ENCODE measurements around the gene CAMTA1. TPM values are rescaled to one million over a fixed set of nuclear protein-coding genes. Genes with fewer than 3 reads are reported as not detected.

CAMTA1 gene
- total RNA-seq, 1 donor from 2014 or later, result 268 TPM

- peaks cover 3% of the 10 kb centered on the region for H3K4me1 Mint-ChIP-seq
Measured at GRCh38 chr1:7220712-7221252, 435.5 kb downstream of the CAMTA1 start.

GRCh38 chr1:7221826-7222694, 436.8 kb downstream of the CAMTA1 start:
- Mint-ChIP-seq H3K9me3 (no peaks in the 10 kb centered on the region), H3K4me1 (peaks cover 3% of the 10 kb centered on the region), H3K4me3 (no peak overlapping the region), H3K27me3 (ENCODE audit: insufficient read depth, low read depth) (peaks cover 4% of the 10 kb centered on the region), H3K36me3 (no peaks in the 10 kb centered on the region), H3K27ac (no peak overlapping the region)
- Histone ChIP-seq H3K27me3 (no peaks in the 10 kb centered on the region), H3K4me3 (no peak overlapping the region), H3K4me2 (no peak overlapping the region), H3K9ac (no peak overlapping the region), H4K20me1 (ENCODE audit: low read depth) (no peaks in the 10 kb centered on the region), H3K79me2 (ENCODE audit: low read depth) (no peaks in the 10 kb centered on the region), H3K9me3 (ENCODE audit: low read depth) (no peaks in the 10 kb centered on the region), H2AFZ (replicated peaks) (no peak overlapping the region), H3F3A (ENCODE audit: low read depth) (no peaks in the 10 kb centered on the region), H3K4me1 (no peaks in the 10 kb centered on the region), H3K36me3 (no peaks in the 10 kb centered on the region), H3K27ac (no peak overlapping the region)
- DNase-seq (ENCODE audit: low spot score), result no peak
- TF ChIP-seq EZH2phosphoT487 (IDR thresholded peaks at IDR 0.05), result no peak
- TF ChIP-seq CTCF (IDR thresholded peaks at IDR 0.05), result no peak
- no peak for TF ChIP-seq EZH2 (IDR thresholded peaks at IDR 0.05)

More at GRCh38 chr1:7220712-7221252, 435.5 kb downstream of the CAMTA1 start:
- no peaks in the 10 kb centered on the region for H3K27me3 ChIP-seq
- no peak overlapping the region for H3K27ac Mint-ChIP-seq
- TF ChIP-seq CTCF (IDR thresholded peaks at IDR 0.05), result no peak
- TF ChIP-seq EZH2 (IDR thresholded peaks at IDR 0.05), result no peak
- TF ChIP-seq EZH2phosphoT487 (IDR thresholded peaks at IDR 0.05), result no peak
- no peak overlapping the region for H2AFZ ChIP-seq (replicated peaks)
- H3K79me2 ChIP-seq (ENCODE audit: low read depth), result no peaks in the 10 kb centered on the region
- no peaks in the 10 kb centered on the region for H3K36me3 ChIP-seq
- H3K9me3 ChIP-seq (ENCODE audit: low read depth), result no peaks in the 10 kb centered on the region
- no peak overlapping the region for H3K9ac ChIP-seq
- H3K36me3 Mint-ChIP-seq, result no peaks in the 10 kb centered on the region
- H3K27ac ChIP-seq, result no peak overlapping the region
- no peak overlapping the region for H3K4me2 ChIP-seq
- H3K9me3 Mint-ChIP-seq, result no peaks in the 10 kb centered on the region
- H3K4me1 ChIP-seq, result no peaks in the 10 kb centered on the region
- no peaks in the 10 kb centered on the region for H3F3A ChIP-seq (ENCODE audit: low read depth)
- H3K27me3 Mint-ChIP-seq (ENCODE audit: insufficient read depth, low read depth), result peaks cover 6% of the 10 kb centered on the region
- DNase-seq (ENCODE audit: low spot score), result no peak
- H3K4me3 ChIP-seq, result no peak overlapping the region
- H4K20me1 ChIP-seq (ENCODE audit: low read depth), result no peaks in the 10 kb centered on the region
- H3K4me3 Mint-ChIP-seq, result no peak overlapping the region

- no peaks in the 10 kb centered on the region for H3K36me3 ChIP-seq
- no peak for TF ChIP-seq EZH2 (IDR thresholded peaks at IDR 0.05)
- no peak for TF ChIP-seq CTCF (IDR thresholded peaks at IDR 0.05)
- TF ChIP-seq EZH2phosphoT487 (IDR thresholded peaks at IDR 0.05), result no peak
- Mint-ChIP-seq H3K27ac (no peak overlapping the region), H3K4me3 (no peak overlapping the region), H3K36me3 (no peaks in the 10 kb centered on the region), H3K9me3 (no peaks in the 10 kb centered on the region), H3K27me3 (ENCODE audit: insufficient read depth, low read depth) (peaks cover 4% of the 10 kb centered on the region), H3K4me1 (peaks cover 3% of the 10 kb centered on the region)
- H2AFZ ChIP-seq (replicated peaks), result no peak overlapping the region
- no peak overlapping the region for H3K4me2 ChIP-seq
- H3K27me3 ChIP-seq, result no peaks in the 10 kb centered on the region
- no peaks in the 10 kb centered on the region for H3K9me3 ChIP-seq (ENCODE audit: low read depth)
- H3K27ac ChIP-seq, result no peak overlapping the region
- H3K4me1 ChIP-seq, result no peaks in the 10 kb centered on the region
- DNase-seq (ENCODE audit: low spot score), result no peak
- H3K9ac ChIP-seq, result no peak overlapping the region
- H3K4me3 ChIP-seq, result no peak overlapping the region
- no peaks in the 10 kb centered on the region for H4K20me1 ChIP-seq (ENCODE audit: low read depth)
- no peaks in the 10 kb centered on the region for H3F3A ChIP-seq (ENCODE audit: low read depth)
- H3K79me2 ChIP-seq (ENCODE audit: low read depth), result no peaks in the 10 kb centered on the region
Measured at GRCh38 chr1:7222695-7223015, 437.4 kb downstream of the CAMTA1 start.

Data from neural progenitor cell (in vitro differentiated cells).